Activated B cell treated with CpG ODN at 0.5 μM for 24 hours (primary cell): Measurements from ENCODE around the gene HSD11B2. TPM values are rescaled to one million over a fixed set of nuclear protein-coding genes. Genes with fewer than 3 reads are reported as not detected.
A peak's percentile ranks its signal among the peaks of the same experiment; 100 is the strongest.

Experiments
- ATAC-seq: fragments of 200-7000 bp; cut with Tn5 transposase; one replicate; pipeline ENCODE4 v1.10.0; 2021; ENCODE audit warnings: low read depth, mild to moderate bottlenecking, moderate library complexity
- CTCF ChIA-PET: fragments of 350-600 bp; sonication (Branson Sonifier 250); formaldehyde crosslinking; loops from one replicate; lab custom pipeline; 2021; ENCODE audit warnings: antibody characterized with exemption; lab: Charles Lee
- POLR2A ChIA-PET: fragments of 350-600 bp; sonication (Branson Sonifier 250); formaldehyde crosslinking; loops from one replicate; lab custom pipeline; 2021; ENCODE audit warnings: antibody characterized with exemption; lab: Charles Lee
- DNase-seq: peaks from one replicate; pipeline ENCODE4 v3.0.0; 2022
- H3K27ac Mint-ChIP-seq: one replicate; pipeline ENCODE4 v1.8.0; 2020; ENCODE audit warnings: mixed read lengths
- H3K27me3 Mint-ChIP-seq: one replicate; pipeline ENCODE4 v1.8.0; 2021; ENCODE audit warnings: mixed read lengths
- H3K36me3 Mint-ChIP-seq: one replicate; pipeline ENCODE4 v1.8.0; 2021; ENCODE audit warnings: low read depth, mixed read lengths
- H3K4me1 Mint-ChIP-seq: one replicate; pipeline ENCODE4 v1.8.0; 2021; ENCODE audit warnings: mixed read lengths
- H3K4me3 Mint-ChIP-seq: one replicate; pipeline ENCODE4 v1.8.0; 2020; ENCODE audit warnings: mild to moderate bottlenecking, mixed read lengths
- H3K9me3 Mint-ChIP-seq: one replicate; pipeline ENCODE4 v1.8.0; 2020; ENCODE audit warnings: mixed read lengths
- intact Hi-C: fragments of 100-400 bp; cut with micrococcal nuclease; formaldehyde crosslinking; loops from one replicate; pipeline ENCODE4 v1.15.1; 2024
- total RNA-seq: library from RNA; stranded (reverse); gene quantifications from 2 replicates; pipeline ENCODE4 v1.2.3, GENCODE V29; 2022
- TF ChIP-seq, protein P1 (sequence below): fragments of 200-600 bp; IDR thresholded peaks from one replicate; pipeline ENCODE4 v1.8.0; 2022; ENCODE audit warnings: antibody characterized with exemption, mild to moderate bottlenecking

The HSD11B2 gene
- total RNA-seq, 1 donor from 2014 or later: 0.49 TPM

DNA sequence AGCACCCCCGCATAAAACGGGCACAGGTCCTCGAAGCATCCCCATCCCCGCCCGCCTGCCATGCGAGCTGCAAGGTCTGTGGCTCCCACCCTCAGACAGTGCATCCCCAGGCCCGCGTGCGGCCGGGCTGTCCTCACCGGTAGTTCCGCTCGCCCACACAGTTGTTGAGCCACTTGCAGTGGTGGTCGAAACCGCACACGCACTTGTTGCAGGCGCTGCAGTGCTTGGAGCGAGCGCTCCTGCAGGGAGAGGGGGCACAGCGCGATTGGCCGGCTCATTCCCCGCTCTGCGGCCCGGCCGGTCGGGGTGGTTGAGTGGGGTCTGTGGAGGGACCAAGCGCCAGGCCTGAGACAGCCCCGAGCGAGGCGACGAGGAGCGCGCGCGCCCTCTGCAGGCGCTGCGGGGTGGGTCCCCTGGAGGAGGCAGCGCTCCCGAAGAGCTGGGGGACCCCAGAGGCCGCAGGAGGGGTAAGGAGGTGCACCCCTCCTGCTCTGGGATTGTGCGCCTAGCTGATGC, 31.6 kb upstream of the HSD11B2 start:
- Mint-ChIP-seq H3K9me3 (no peaks in the 10 kb centered on the region), H3K4me3 (no peak overlapping the region), H3K27me3 (peaks cover 9% of the 10 kb centered on the region), H3K36me3 (no peaks in the 10 kb centered on the region), H3K27ac (no peak overlapping the region), H3K4me1 (peaks cover under 1% of the 10 kb centered on the region)
- intact Hi-C loops: loop anchor here (1.0 kb wide), 4 partner anchors 50 to 422 kb away; partner anchors contain the start of gene PLEKHG4
- peak; percentile 55 for DNase-seq
- POLR2A ChIA-PET: no interaction called here
- TF ChIP-seq, protein P1, sequence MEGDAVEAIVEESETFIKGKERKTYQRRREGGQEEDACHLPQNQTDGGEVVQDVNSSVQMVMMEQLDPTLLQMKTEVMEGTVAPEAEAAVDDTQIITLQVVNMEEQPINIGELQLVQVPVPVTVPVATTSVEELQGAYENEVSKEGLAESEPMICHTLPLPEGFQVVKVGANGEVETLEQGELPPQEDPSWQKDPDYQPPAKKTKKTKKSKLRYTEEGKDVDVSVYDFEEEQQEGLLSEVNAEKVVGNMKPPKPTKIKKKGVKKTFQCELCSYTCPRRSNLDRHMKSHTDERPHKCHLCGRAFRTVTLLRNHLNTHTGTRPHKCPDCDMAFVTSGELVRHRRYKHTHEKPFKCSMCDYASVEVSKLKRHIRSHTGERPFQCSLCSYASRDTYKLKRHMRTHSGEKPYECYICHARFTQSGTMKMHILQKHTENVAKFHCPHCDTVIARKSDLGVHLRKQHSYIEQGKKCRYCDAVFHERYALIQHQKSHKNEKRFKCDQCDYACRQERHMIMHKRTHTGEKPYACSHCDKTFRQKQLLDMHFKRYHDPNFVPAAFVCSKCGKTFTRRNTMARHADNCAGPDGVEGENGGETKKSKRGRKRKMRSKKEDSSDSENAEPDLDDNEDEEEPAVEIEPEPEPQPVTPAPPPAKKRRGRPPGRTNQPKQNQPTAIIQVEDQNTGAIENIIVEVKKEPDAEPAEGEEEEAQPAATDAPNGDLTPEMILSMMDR: peak; percentile 40
- CTCF ChIA-PET: interaction anchor here (0.6 to 2.0 kb wide), 7 partner anchors 10 to 141 kb away, joined by 3 to 8 read pairs (median 4); no protein-coding TSS in a partner anchor
- peak; percentile 82 for ATAC-seq

DNA sequence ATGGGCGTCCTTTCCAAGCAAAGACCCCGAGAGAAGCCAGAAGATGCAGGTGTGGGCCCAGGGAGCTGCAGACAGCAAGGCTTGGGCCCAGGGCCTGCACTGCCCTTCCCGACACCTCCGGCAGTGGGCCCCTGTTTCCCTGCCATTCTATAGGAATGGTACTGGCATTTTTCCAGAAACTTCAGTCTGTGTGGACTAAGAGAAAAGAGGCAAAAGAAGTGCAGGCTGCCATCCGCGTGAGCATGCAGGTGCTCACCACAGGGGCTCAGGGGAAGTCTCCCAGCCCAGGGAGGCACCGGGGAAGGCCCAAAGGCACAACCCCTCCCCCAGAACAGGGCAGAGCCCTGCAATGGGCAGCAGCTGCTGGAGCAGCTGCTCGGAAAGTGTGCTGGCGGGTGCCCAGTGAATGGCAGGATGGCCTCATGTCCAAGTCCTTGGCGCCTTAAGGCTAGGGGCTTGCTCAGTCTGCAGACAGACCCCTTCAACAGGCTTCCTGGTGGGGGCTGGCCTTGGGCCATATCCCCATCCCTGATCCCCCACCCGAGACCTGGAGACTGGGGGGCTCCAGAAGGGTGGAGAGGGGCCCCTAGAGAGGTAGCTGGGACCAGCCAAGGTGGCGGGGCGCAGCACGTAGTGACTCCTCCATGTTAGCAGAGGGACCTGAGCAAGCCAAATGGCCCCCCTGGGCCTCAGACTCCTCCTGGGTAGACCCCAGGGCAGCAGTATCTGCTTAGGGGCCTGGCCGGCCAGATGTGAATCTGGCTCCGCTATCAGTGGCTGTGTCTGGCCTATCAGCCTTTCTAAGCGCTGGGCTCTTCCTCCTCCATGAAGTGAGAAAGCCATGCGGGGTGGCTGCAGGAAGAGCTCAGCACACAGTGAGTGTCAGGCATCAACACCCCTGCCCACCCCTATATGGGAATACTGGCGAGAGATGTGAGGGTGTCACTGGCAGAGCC, 30.9 kb upstream of the HSD11B2 start:
- Mint-ChIP-seq H3K27ac (no peak overlapping the region), H3K4me3 (no peak overlapping the region), H3K36me3 (no peaks in the 10 kb centered on the region), H3K4me1 (no peaks in the 10 kb centered on the region), H3K27me3 (peaks cover 8% of the 10 kb centered on the region), H3K9me3 (no peaks in the 10 kb centered on the region)
- intact Hi-C loops: loop anchor here (1.0 kb wide), 4 partner anchors 51 to 423 kb away; partner anchors contain the start of gene PLEKHG4
- POLR2A ChIA-PET: no interaction called here
- CTCF ChIA-PET: interaction anchor here (0.6 to 2.0 kb wide), 7 partner anchors 11 to 141 kb away, joined by 3 to 8 read pairs (median 4); no protein-coding TSS in a partner anchor
- ATAC-seq: no peak
- TF ChIP-seq, protein P1: no peak
- DNase-seq: no peak

DNA sequence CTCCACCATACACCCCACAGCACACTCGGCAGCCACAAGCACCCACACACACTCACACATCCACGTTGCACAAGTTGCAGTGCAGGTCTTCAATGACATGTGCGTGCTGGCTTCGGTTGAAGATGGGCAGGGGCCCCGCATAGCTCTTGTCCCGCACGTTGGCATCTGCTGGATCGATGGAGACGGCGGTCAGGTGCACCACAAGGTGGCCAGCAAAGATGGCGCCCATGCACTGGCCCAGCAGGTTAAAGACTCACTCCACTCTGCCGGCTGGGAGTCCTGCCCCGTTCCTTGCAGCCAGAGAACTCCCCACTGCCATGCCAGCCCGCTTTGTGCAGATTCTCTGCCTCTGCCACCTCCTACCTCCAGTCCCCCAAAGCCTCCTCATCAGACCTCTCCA, 30.0 kb upstream of the HSD11B2 start:
- intact Hi-C loops: no loop called here
- TF ChIP-seq, protein P1: no peak
- no peak overlapping the region for H3K27ac Mint-ChIP-seq
- DNase-seq: no peak
- H3K4me3 Mint-ChIP-seq: no peak overlapping the region
- H3K9me3 Mint-ChIP-seq: no peaks in the 10 kb centered on the region
- CTCF ChIA-PET: interaction anchor here (1.5 to 2.0 kb wide), 2 partner anchors 54 to 141 kb away, joined by 4 to 7 read pairs; no protein-coding TSS in a partner anchor
- peaks cover 8% of the 10 kb centered on the region for H3K27me3 Mint-ChIP-seq
- POLR2A ChIA-PET: no interaction called here
- H3K4me1 Mint-ChIP-seq: no peaks in the 10 kb centered on the region
- H3K36me3 Mint-ChIP-seq: no peaks in the 10 kb centered on the region
- ATAC-seq: no peak

DNA sequence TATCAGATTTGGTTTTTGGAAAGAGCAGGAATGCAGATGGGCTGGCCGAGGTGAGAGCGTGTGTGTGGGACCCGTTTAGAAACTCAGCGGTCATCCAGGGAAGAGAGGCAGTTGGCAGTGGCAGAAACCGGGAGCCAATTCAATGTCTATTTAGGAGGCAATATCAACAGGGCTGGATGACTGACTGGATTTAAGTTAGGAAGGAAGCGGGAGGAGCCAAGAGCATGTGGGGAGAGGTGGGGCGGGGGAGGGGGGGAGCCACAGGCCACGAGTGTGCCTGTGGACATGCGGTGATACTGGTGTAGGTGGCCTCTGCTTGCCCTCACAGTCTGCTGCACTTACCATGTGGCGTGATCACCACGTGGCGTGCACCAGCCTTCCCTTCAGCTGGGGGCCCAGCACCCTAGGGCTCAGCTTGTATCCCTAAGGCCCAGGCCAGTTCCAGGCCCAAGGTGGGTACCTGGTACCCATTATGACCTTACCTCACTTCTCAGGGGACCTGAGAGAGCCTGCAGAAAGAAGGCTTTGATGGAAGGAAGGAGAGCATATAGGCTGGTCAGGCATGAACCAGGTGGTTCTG, 26.9 kb upstream of the HSD11B2 start:
- Mint-ChIP-seq H3K36me3 (no peaks in the 10 kb centered on the region), H3K27me3 (peaks cover 8% of the 10 kb centered on the region), H3K4me1 (no peaks in the 10 kb centered on the region), H3K4me3 (no peak overlapping the region), H3K27ac (no peak overlapping the region), H3K9me3 (no peaks in the 10 kb centered on the region)
- POLR2A ChIA-PET: interaction anchor here (0.6 kb wide), 1 partner anchor 13 kb away, joined by 4 read pairs; no protein-coding TSS in a partner anchor
- TF ChIP-seq, protein P1: no peak
- no peak for ATAC-seq
- CTCF ChIA-PET: no interaction called here
- DNase-seq: no peak
- intact Hi-C loops: no loop called here
